Natural killer cell (primary cell): Measurements from ENCODE around the gene PLD1. TPM values are rescaled to one million over a fixed set of nuclear protein-coding genes. Genes with fewer than 3 reads are reported as not detected.
A peak's percentile ranks its signal among the peaks of the same experiment; 100 is the strongest.

Source experiments
- ATAC-seq, 3 donors: fragments of 150-1000 bp in 2 of 3; fragments of 200-7000 bp in 1 of 3; cut with Tn5 transposase; 1 replicate in 1 of 3; 2 replicates in 2 of 3; pipeline ENCODE4 v1.10.0; 2021; ENCODE audit warnings: mild to moderate bottlenecking in 2 of 3, moderate library complexity in 2 of 3
- DNase-seq, 2 donors: peaks; one replicate each; pipeline versions ENCODE4 v3.0.0 to v3.0.0-alpha.2; 2013 to 2021; ENCODE audit warnings: mixed read lengths in 1 of 2
- H3K27ac ChIP-seq: one replicate; pipeline ENCODE4 v1.5.1; 2013; ENCODE audit warnings: mild to moderate bottlenecking, low read length
- H3K27me3 ChIP-seq: one replicate; pipeline ENCODE4 v1.6.1; 2013; ENCODE audit warnings: low read length; ENCODE audit not compliant: control insufficient read depth, insufficient read depth
- H3K36me3 ChIP-seq: one replicate; pipeline ENCODE4 v1.6.1; 2013; ENCODE audit warnings: low read length; ENCODE audit not compliant: control insufficient read depth, insufficient read depth
- H3K4me1 ChIP-seq: one replicate; pipeline ENCODE4 v1.6.1; 2013; ENCODE audit warnings: low read length; ENCODE audit not compliant: control insufficient read depth, insufficient read depth
- H3K4me3 ChIP-seq: one replicate; pipeline ENCODE4 v1.5.1; 2013; ENCODE audit warnings: low read length
- H3K9me3 ChIP-seq: one replicate; pipeline ENCODE4 v1.6.1; 2013; ENCODE audit warnings: low read length; ENCODE audit not compliant: control insufficient read depth, insufficient read depth
- H3K27ac Mint-ChIP-seq, 2 donors: one replicate each; pipeline ENCODE4 v1.8.0; 2022; ENCODE audit warnings: mild to moderate bottlenecking in 2 of 2, mixed read lengths in 2 of 2, moderate library complexity in 1 of 2
- H3K27me3 Mint-ChIP-seq, 2 donors: one replicate each; pipeline ENCODE4 v1.8.0; 2022; ENCODE audit warnings: low read depth in 2 of 2, mixed read lengths in 2 of 2
- H3K36me3 Mint-ChIP-seq: one replicate; pipeline ENCODE4 v1.8.0; 2022; ENCODE audit warnings: mixed read lengths
- H3K4me1 Mint-ChIP-seq, 2 donors: one replicate each; pipeline ENCODE4 v1.8.0; 2022; ENCODE audit warnings: mixed read lengths in 2 of 2
- H3K4me3 Mint-ChIP-seq: one replicate; pipeline ENCODE4 v1.8.0; 2022; ENCODE audit warnings: mild to moderate bottlenecking, moderate library complexity, mixed read lengths
- H3K9me3 Mint-ChIP-seq, 2 donors: one replicate each; pipeline ENCODE4 v1.8.0; 2022; ENCODE audit warnings: mixed read lengths in 2 of 2
- CTCF ChIP-seq: fragments of 200-600 bp; IDR thresholded peaks from one replicate; pipeline ENCODE4 v1.8.0; 2022; ENCODE audit warnings: antibody characterized with exemption
- WGBS: methylation state at CpG from one replicate; pipeline ENCODE4 v1.1.7; 2013; ENCODE audit warnings: missing lambda C conversion rate; ENCODE audit not compliant: insufficient coverage; 5-methylcytosine and 5-hydroxymethylcytosine counted together
- intact Hi-C: fragments of 100-400 bp; cut with micrococcal nuclease; formaldehyde crosslinking; loops from one replicate; pipeline ENCODE4 v1.14.2; 2022
- total RNA-seq, 4 donors: library from RNA; stranded (reverse); fragments of 120-200 nt in 1 of 4; gene quantifications; one replicate each; pipeline versions ENCODE4 v1.2.3 to v1.2.4, GENCODE V29; 2013 to 2022

The PLD1 gene
- total RNA-seq, 3 donors from 2014 or later (not counting 1 experiment from before 2014, with no cell fraction given): 13.2 to 26.3 (median 17.1) TPM

GRCh38 chr3:171827385-171827784 lies 17.1 kb upstream of the PLD1 start:
- Histone ChIP-seq H3K36me3 (no peaks in the 10 kb centered on the region), H3K27me3 (no peaks in the 10 kb centered on the region), H3K27ac (no peak overlapping the region), H3K4me1 (peaks cover 9% of the 10 kb centered on the region), H3K9me3 (no peaks in the 10 kb centered on the region), H3K4me3 (no peak overlapping the region)
- no peak for TF ChIP-seq CTCF
- WGBS: 89% methylated on average over 2 of the region's 3 CpGs
- Mint-ChIP-seq H3K4me1 (peaks cover 17 to 19% of the 10 kb centered on the region in 2 donors), H3K27ac (peak overlapping the region; percentile 1 to 37), H3K4me3 (peak overlapping the region; percentile 69), H3K27me3 (peaks cover 5 to 11% of the 10 kb centered on the region in 2 donors), H3K9me3 (no peaks in the 10 kb centered on the region), H3K36me3 (no peaks in the 10 kb centered on the region)
- intact Hi-C loops: no loop called here
- ATAC-seq (peak in 2 of 3 donors; percentile 27 to 53), DNase-seq (no peak)

GRCh38 chr3:171825222-171825828 lies 15.0 kb upstream of the PLD1 start:
- peaks cover 9% of the 10 kb centered on the region for H3K4me1 ChIP-seq

GRCh38 chr3:171824824-171825221 lies 14.5 kb upstream of the PLD1 start:
- peaks cover 5% of the 10 kb centered on the region for H3K4me1 ChIP-seq
- Mint-ChIP-seq H3K4me3 (no peak overlapping the region), H3K27ac (no peak overlapping the region), H3K9me3 (no peaks in the 10 kb centered on the region), H3K27me3 (peaks cover 5 to 19% of the 10 kb centered on the region in 2 donors), H3K36me3 (no peaks in the 10 kb centered on the region), H3K4me1 (peaks cover 17 to 19% of the 10 kb centered on the region in 2 donors)
- no peaks in the 10 kb centered on the region for H3K9me3 ChIP-seq
- H3K27me3 ChIP-seq: no peaks in the 10 kb centered on the region
- intact Hi-C loops: no loop called here
- no peak overlapping the region for H3K4me3 ChIP-seq
- no peaks in the 10 kb centered on the region for H3K36me3 ChIP-seq
- H3K27ac ChIP-seq: no peak overlapping the region
- ATAC-seq (no peak), DNase-seq (no peak)
- TF ChIP-seq CTCF: no peak
- WGBS: 94% methylated on average over 7 of the region's 7 CpGs

More at GRCh38 chr3:171825222-171825828, 15.0 kb upstream of the PLD1 start:
- ATAC-seq (no peak), DNase-seq (no peak)
- H3K27ac ChIP-seq: no peak overlapping the region
- no peaks in the 10 kb centered on the region for H3K36me3 ChIP-seq
- WGBS: 90% methylated on average over 5 of the region's 5 CpGs
- Mint-ChIP-seq H3K27ac (no peak overlapping the region), H3K36me3 (no peaks in the 10 kb centered on the region), H3K27me3 (peaks cover 5 to 19% of the 10 kb centered on the region in 2 donors), H3K9me3 (no peaks in the 10 kb centered on the region), H3K4me1 (peaks cover 17 to 19% of the 10 kb centered on the region in 2 donors), H3K4me3 (no peak overlapping the region)
- intact Hi-C loops: no loop called here
- no peak for TF ChIP-seq CTCF
- H3K4me3 ChIP-seq: no peak overlapping the region
- no peaks in the 10 kb centered on the region for H3K27me3 ChIP-seq
- no peaks in the 10 kb centered on the region for H3K9me3 ChIP-seq

- no peak overlapping the region for H3K27ac Mint-ChIP-seq
- DNase-seq (no peak), ATAC-seq (no peak)
- H3K4me3 ChIP-seq: no peak overlapping the region
- H3K9me3 ChIP-seq: no peaks in the 10 kb centered on the region
- no peaks in the 10 kb centered on the region for H3K27me3 ChIP-seq
- H3K4me1 Mint-ChIP-seq: peaks cover 17 to 19% of the 10 kb centered on the region in 2 donors
- no peaks in the 10 kb centered on the region for H3K9me3 Mint-ChIP-seq
- no peak overlapping the region for H3K27ac ChIP-seq
- no peaks in the 10 kb centered on the region for H3K36me3 ChIP-seq
- H3K27me3 Mint-ChIP-seq: peaks cover 5 to 19% of the 10 kb centered on the region in 2 donors
- H3K4me3 Mint-ChIP-seq: no peak overlapping the region
- no peaks in the 10 kb centered on the region for H3K36me3 Mint-ChIP-seq
- intact Hi-C loops: no loop called here
- H3K4me1 ChIP-seq: peaks cover 5% of the 10 kb centered on the region
- TF ChIP-seq CTCF: no peak
- 77% methylated on average over 6 of the region's 6 CpGs for WGBS
Measured at GRCh38 chr3:171824116-171824515, 13.8 kb upstream of the PLD1 start.
